ENCODE results near the gene ATG13.

ATG13 gene

DNA sequence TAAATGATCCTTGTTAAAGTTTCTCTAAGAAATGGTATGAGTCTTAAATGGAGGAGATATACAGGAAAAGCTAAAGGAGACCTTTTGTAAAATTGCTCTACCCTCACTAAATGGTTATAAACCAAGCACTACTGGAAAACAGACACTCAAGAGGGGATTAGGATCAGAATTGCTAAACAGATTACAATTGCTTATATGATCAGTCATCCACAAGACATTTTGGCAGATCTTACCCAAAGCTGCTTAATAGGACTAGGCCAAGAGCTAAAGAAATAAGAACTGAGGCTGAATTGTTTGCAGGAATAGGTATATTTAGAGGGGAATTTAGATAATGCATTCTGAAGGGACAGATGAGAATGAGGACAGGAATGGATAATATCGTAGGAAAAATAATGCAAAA is 9.8 kb upstream of the ATG13 start:
- no peak for DNase-seq (ENCODE audit: low read depth in 2 of 2)

DNA sequence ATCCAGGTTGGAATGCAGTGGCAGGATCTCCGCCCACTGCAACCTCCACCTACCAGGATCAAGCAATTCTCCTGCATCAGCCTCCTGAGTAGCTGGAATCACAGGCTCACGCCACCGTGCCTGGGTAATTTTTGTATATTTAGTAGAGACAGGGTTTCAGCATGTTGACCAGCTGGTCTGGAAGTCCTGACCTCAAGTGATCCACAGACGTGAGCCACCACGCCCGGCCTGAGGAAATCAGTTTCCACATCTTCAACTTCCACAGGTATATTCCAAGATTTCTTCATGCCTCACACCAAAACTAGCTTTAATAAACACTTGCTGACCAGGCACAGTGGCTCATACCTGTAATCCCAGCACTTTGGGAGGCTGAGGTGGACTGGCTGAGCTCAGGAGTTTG is 8.0 kb upstream of the ATG13 start:
- DNase-seq (ENCODE audit: low read depth in 2 of 2) = no peak

DNA sequence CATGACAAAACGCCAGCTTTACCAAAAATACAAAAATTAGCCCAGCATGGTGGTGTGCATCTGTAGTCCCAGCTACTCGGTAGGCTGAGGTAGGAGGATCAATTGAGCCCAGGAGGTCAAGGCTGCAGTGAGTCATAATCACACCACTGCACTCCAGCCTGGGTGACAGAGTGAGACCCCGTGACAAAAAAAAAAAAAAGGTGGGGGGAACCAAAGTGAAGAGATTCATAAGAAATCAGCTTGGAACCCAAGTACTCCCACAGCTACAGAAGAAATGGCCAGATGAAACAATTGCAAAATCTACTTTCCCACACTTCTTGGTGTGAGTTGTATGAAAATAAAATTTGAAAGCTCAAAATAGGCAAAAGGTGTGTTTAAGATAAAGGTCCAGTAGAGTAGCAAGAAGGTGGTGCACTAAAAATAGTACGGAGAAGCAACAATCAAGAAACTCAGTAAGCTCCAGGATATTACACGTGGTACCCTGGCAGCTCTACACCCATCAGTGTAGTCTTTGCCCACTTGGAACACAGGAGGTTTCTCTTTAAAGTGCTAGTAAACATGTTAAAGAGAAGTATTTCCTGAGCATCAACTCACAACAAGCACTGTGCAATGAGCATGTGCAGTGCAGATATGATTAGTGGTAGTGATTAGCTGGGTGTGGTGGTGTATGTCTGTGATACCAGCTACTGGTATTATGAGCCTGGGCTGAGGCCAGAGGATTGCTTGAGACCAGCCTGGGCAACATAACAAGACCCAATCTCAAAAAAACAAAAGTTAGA is 5.6 kb upstream of the ATG13 start:
- DNase-seq (ENCODE audit: low read depth in 2 of 2) = no peak

DNA sequence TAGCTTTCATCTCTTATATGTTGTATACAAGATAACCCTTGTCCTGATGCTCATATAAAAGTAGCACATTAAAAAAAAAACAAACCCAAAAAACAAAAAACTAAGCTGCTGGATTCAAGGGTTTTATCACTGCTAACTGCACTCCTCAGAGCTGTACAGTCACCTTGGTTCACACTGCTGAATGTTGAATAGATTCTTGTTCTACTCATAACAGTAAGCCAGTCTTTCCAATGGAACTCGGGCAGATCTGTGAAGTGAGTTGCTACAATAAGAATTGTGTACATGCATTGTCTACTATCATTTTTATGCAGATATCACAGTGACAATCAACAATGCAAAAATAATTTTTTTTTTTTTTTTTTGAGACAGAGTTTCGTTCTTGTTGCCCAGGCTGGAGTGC is 5.0 kb upstream of the ATG13 start:
- DNase-seq (ENCODE audit: low read depth in 2 of 2) = no peak

DNA sequence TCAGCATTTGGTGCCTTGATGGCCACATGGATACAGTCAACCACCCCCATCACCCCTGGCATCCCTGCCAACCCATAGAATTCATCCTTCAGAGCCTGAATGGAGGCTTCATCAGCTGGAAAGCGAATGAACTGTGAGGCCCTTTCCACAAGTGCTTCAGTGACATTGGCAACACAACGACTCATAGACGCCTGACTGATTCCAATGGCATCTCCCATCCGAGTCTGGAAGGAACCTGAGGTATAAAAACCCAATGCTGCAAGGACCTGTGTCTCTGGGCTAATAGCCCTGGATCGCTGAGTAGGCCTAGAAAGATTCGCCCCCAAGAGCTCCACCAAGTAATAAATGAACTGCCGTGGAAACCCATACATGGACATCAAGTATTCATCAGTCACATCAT is 1.6 kb upstream of the ATG13 start:
- DNase-seq (ENCODE audit: low read depth in 2 of 2) = no peak

DNA sequence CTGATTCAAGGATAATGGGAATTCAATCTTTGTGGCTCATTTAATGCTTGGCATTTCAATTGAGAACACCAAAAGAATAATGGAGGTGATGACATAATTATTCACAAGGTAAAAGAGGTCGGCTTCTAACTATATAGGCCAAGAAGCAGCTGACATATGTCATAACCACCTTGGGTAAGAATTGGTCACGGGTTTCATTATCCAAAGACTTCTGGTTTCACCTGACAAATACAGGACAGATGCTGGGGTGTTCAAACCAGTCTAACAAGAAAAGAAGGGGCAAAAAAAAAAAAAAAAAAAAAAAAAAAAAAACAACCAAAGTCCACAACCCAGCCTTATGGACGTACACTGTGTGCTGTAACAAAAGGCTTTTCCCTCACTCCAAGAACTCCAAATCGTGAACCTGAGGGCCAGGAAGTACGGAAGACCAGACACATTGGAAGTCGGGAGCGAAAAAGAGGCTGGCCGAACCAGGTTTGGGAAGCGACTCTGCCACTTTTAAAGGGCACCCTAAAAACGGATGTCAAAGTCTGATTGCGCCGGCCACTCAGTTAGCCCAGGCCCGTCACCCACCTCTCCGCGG is 711 bp upstream of the ATG13 start:
- DNase-seq (ENCODE audit: low read depth in 2 of 2) = no peak

DNA sequence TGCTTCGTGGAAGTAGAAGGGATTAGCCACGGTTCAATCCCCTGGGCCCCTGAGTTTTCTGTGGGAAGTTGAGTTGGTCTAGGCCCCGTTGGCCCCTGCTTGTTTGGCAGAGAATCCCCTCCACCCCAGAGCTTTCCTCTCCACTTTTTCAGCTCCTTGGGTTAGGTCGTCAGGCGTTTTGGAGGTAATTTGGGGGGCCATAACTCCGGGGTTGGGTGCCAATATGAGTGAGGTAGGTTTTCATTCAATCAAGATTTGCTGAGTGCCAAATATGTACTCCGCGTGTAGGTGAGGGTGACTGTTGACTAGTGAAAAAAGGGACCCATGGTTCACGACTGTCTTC is 590 bp downstream of the ATG13 start:
- no peak for DNase-seq (ENCODE audit: low read depth in 2 of 2)

DNA sequence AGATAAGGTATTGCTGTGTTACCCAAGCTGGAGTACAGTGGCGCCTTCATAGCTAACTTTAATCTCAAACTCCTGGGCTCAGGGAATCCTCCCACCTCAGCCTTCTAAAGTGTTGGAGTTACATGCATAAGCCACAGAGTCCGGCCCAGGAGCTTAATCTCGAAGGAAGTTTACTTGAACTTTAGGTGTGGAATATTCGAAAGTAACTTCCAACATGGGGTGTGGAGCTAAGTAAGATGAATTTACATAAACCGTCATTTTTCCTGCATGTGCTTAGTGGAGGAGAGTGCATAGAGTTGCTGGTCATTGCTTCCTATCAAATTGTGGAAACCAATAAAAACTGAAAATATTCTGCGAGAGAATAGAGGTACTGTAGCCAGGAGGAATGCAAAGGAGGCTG is 1.5 kb downstream of the ATG13 start:
- DNase-seq (ENCODE audit: low read depth in 2 of 2) = no peak

DNA sequence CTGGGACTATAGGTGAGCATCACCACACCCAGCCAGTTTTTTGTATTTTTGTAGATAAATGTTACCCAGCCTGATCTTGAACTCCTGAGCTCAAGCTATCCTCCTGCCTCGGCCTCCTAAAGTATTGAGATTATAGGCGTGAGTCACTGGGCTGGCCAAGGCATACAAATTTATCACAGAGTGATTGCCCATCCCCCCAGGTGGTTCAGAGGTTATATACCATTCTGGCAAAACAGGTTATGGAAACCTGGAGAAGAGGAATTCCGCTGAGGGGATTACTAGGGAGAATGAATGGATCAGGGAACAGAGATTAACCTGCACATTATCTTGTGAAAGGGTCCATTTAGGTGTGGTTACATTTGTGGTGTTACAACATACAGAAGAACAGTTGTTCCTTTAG is 8.1 kb downstream of the ATG13 start:
- DNase-seq (ENCODE audit: low read depth in 2 of 2) = no peak

DNA sequence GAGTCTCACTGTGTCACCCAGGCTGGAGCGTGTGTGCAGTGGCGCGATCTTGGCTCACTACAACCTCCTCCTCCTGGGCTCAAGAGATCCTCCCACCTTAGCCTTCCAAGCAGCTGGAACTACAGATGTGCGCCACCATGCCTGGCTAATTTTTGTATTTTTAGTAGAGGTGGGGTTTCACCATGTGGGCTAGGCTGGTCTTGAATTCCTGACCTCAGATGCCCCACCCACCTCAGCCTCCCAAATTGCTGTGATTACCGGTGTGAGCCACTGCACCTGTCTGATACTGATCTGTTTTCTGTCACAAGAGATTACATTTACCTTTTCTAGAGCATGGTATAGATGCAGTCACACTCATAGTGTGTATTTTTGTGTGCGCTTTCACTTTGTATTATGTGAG is 11.6 kb downstream of the ATG13 start:
- DNase-seq (ENCODE audit: low read depth in 2 of 2) = no peak

DNA sequence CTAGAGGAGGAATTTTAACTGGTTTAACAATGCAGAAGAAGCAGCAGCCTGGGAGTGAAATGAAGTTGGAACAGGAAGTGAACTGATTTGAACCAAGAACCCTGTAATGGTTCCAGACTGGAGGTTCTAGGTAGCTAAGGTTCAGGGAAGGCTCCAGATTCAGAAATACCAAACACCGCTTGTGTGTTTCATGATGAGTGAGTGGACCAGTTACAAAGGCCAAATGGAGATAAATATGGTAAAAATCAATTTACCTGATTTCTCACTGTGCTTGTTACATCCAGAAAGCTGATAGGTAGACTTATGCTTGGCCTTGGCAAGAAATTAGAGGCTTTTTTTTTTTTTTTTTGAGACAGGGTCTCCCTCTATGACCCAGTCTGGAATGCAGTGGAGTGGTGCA is 12.9 kb downstream of the ATG13 start:
- DNase-seq (ENCODE audit: low read depth in 2 of 2) = no peak

DNA sequence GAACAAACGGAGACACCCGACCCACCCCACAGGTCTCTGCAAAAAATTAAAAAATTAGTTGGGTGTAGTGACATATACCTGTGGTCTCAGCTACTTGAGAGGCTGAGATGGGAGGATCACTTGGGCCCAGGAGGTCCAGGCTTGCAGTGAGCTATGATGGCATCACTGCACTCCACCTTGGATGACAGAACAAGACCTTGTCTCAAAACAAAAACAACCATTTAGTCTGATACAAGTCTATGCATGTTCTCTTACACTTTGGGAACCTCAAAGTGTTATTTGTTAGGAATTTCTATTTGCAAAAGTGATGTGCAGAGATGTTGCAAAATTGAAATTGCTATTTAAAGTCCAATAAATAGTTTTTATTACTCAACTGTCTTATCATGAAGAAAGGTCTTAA is 14.3 kb downstream of the ATG13 start:
- DNase-seq (ENCODE audit: low read depth in 2 of 2) = no peak

DNA sequence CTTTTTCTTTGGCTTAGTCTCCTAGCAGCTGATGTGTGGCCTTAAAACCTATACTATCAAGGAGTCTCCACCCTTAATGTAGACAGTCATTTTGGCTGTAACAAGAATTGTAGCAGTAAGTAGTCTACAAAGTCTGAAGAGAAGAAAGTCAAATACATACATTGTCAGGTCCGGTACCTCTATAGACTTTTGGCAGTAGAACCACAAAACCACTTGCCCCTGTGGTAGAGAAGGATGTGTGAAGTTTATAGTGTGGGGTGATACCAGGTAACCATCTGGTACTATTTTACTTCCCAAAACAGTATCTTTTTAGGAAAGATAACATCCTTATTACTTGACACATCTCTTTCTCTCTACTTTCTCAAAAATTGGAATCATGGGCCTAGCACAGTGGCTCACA is 15.1 kb downstream of the ATG13 start:
- no peak for DNase-seq (ENCODE audit: low read depth in 2 of 2)

DNA sequence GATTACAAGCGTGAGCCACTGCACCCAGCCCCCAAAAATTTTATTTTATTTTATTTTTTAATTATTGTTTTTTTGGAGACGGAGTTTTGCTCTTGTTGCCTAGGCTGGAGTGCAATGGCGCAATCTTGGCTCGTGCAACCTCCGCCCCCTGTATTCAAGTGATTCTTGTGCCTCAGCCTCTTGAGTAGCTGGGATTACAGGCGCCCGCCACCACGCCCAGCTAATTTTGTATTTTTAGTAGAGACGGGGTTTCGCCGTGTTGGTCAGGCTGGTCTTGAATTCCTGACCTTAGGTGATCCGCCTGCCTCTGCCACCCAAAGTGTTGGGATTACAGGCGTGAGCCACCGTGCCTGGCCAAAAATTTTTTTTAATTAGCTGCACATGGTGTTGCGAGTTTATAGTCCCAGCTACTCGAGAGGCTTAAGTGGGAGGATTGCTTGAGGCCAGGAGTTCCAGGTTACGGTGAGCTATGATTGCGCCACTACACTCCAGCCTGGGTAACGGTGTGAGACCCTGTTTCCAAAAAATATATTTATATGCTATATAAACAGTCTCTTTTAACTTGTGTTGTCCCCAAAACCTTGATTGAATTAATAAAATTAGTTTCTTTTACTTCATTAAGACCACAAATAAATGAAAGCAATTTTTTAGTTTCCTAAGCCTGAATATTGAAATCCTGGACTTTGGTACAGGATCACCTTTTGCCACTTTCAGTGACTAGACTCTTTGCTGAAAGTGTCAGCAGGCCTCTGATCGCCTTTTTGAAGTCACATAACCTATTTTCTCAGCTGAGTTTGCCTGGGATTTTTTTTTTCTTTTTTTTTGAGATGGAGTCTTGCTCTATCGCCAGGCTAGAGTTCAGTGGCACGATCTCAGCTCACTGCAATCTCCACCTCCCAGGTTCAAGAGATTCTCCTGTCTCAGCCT is 16.2 kb downstream of the ATG13 start:
- DNase-seq (ENCODE audit: low read depth in 2 of 2) = no peak

DNA sequence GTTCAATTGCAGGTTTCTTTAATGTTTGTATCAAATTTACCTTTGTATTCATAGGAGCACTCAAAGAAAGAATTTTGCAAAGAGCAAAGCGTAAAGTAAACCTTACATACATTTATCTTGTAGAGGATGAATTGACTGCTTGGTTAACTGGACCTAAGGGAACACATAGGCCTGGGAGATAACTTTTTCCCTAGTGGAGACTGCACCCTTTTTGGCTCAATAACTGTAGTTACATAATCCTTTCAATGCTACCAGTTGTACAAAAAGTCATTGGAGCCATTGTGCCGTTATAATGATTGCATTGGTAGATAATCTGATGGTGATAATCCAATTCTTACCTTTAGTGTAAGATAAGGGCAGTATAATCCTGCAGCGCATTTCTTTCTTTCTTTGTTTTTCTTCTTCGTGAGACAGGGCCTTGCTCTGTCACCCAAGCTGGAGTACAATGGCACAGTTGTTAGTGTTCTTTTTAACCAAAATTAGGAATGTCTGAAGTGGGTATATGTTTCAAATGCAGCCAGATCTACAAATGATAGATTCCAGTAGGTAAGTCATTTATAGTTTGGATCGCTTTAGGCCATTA is 18.3 kb downstream of the ATG13 start:
- DNase-seq (ENCODE audit: low read depth in 2 of 2) = no peak

DNA sequence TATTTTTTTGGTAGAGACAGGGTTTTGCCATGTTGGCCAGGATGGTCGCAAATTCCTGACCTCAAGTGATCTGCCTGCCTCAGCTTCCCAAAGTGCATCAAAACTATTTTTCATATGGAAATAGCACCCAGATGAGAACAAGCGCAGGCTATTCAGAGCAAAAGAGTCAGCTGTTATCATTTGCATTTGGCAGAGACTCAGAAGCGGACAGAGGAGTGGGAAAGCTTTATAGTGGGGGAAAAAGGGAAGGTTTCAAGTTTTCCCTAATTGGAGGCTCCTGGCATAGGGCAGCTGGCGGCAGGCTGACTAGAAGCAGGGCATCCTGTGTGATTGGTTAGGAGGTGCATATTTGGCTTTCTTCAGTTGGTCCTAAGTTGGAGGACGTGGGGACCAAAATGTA is 20.2 kb downstream of the ATG13 start:
- DNase-seq (ENCODE audit: low read depth in 2 of 2) = no peak

DNA sequence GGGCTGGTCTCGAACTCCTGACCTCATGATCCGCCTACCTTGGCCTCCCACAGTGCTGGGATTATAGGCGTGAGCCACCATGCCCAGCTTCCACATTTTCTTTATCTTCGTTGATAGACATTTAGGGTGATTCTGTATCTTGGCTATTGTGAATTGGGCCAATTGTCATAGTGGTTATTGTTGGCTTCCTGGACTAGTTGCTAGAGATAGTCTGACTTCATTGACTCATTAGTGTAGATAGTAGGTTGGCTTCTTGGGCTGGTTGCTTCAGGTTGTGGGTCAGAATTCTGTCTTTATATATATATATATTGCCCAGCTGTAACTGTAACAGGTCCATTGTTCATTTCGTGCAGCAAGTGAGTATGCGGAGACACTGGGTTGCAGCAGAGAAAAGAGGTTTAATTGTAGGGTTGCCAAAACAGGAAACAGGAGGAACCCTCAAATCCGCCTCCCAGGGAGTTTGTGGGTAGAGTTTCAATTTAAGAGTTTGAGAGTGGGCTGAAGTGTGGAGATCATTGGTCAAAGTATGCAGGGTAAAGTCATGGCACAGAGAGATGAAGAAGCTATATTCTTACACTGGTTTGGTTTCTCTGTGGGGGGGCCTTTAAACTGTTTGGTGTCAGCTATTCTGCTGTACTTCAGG is 22.0 kb downstream of the ATG13 start:
- DNase-seq (ENCODE audit: low read depth in 2 of 2) = no peak

DNA sequence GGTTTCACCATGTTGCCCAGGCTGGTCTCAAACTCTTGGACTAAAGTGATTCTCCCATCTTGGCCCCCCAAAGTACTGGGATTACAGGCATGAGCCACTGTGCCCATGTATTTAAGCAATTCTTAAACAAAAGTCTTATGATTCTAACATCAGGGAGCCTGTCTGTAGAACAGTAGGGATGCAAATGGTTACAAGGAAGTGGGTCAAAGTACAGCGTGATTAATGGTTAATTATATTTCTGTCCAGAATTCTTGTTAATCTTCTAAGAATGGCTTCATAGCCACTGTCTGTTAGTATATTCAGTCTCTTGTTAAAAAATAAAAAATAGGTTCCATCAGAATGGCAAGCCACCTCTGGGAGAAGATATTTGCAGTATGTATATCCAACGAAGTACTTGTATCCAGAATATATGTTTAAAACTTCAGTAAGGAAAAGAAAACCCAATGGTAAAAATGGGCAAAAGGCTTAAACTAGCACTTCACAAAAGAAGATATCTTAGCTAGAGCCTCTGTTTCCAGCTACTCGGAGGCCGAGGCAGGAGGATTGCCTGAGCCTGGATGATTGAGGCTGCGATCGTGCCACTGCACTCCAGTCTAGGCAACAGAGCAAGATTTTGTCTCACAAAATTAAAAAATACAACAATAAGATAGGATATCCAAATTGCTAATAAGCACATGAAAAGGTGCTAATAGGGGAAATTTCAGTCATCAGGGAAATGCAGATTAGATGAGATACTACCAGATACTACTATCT is 22.9 kb downstream of the ATG13 start:
- DNase-seq (ENCODE audit: low read depth in 2 of 2) = no peak

DNA sequence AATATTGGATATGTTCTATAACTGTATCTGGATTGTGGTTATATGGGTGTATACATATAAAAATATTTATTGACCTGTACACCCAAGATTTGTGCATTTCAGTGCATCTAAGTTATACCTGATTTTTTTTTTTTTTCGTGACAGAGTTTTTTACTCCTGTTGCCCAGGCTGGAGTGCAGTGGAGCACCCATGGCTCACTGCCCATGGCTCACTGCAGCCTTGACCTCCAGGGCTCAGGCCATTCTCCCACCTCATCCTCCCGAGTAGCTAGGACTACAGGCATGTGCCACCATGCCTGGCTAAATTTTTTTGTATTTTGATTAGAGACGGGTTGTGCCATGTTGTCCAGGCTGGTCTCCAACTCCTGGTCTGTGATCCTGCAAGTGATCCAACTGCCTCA is 24.3 kb downstream of the ATG13 start:
- no peak for DNase-seq (ENCODE audit: low read depth in 2 of 2)

DNA sequence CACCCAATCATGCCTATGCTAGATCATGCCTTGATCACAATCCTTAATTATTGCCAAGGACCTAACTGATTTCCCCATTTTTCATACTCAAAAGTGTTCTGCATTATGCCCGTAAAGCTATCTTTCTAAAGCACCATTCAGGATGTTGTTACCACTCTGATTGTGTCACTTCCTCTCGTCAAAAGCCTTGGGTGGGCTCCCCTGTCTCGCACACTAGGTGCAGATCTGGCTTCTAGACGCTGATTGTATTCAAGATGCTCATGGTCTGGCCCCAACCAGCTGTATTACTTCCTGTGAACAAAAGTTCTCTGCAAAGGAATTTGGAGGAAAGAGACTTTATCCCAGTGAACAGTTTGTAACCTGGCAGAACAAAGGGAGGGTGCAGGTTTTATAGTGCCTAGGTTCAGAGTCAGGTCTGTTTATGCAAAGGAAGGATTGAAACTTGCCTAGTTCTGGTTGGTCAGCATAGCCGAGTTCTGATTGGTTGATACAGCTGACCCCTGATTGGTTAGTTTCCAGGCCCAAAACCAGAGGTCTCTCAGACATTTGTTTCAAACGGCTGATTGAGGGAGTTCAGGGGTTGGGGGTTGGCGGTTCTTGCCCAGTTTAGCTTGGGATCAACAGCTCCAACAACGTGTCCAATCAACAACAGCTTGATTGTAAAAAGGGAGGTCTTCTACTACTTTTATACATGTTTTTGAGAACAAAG is 25.4 kb downstream of the ATG13 start:
- no peak for DNase-seq (ENCODE audit: low read depth in 2 of 2)

DNA sequence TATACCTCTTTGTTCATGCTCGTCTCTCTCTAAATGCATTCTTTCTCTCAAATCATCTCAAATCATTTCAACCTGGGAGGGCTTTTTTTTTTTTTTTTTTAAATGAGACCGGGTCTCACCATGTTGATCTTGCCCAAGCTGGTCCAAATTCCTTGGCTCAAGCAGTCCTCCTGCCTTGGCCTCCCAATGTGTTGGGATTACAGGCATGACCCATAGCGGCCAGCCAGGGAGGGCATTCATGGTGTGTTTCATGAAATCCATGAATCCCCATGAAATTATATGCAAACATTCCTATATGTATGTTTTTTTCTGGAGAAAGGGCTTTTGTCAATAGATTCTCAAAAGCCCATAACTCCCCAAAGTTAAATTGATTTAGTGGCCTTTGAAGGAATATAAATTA is 26.2 kb downstream of the ATG13 start:
- DNase-seq (ENCODE audit: low read depth in 2 of 2) = no peak
